ENCODE data around the gene WRAP73.
A peak's percentile ranks its signal among the peaks of the same experiment; 100 is the strongest.

The WRAP73 gene

DNA sequence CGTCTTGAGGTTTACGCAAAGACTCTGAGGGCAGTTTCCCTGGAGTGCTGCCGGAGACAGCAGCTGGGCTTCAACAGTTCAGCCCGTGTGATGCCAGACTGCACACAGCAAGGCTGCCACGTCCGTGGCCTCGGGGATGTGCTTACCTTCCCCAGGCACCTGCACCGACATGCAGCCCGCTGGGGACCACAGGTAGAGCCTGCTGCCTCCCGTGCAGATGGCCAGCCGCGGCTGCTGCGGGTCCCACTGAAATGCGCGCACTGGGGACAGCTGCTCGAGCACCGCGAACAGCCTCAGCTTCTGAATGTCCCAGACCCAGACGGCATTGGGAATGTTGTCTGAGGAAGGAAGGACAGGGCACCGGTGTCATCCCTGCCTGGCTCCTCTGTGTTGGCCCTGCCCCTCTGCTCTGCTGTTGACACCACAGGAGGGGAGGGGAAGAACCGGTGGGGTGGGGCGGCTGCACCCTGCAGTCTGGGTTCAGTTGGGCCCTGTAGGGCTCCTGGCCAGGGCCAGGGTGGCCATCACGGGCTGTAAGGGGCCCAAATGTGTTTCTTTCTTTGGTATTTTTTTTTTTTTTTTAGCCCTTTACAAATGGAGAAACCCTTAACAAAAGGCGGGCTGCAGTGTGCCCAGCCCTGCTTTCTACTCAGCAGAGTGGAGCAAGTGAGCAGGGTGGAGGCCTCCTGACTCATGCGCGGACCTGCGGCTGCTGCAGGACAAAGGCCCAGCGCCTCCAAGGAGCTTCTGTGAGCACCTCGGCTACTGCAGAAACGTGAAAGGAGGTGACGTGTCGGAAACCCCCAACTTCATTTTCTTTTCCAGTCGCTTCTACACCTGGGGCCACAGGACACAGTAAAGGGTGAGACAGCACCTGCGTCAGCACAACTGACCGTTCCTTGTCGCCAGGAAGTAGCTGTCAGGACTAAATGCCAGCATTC lies 18.3 kb downstream of the WRAP73 start:
- no peak overlapping the region for H3K9ac ChIP-seq (ENCODE audit: low read length)
- no peak overlapping the region for H3K4me3 ChIP-seq (ENCODE audit: low read length)
- no peaks in the 10 kb centered on the region for H3K79me2 ChIP-seq (ENCODE audit: low read length)
- H3K4me2 ChIP-seq (ENCODE audit: low read length), result no peak overlapping the region
- peaks cover 25% of the 10 kb centered on the region for H3K36me3 ChIP-seq (replicated peaks; ENCODE audit: low read depth, low read length)
- TF ChIP-seq, protein P1, sequence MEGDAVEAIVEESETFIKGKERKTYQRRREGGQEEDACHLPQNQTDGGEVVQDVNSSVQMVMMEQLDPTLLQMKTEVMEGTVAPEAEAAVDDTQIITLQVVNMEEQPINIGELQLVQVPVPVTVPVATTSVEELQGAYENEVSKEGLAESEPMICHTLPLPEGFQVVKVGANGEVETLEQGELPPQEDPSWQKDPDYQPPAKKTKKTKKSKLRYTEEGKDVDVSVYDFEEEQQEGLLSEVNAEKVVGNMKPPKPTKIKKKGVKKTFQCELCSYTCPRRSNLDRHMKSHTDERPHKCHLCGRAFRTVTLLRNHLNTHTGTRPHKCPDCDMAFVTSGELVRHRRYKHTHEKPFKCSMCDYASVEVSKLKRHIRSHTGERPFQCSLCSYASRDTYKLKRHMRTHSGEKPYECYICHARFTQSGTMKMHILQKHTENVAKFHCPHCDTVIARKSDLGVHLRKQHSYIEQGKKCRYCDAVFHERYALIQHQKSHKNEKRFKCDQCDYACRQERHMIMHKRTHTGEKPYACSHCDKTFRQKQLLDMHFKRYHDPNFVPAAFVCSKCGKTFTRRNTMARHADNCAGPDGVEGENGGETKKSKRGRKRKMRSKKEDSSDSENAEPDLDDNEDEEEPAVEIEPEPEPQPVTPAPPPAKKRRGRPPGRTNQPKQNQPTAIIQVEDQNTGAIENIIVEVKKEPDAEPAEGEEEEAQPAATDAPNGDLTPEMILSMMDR (IDR thresholded peaks at IDR 0.05; ENCODE audit: low read depth, low read length), result no peak
- no peak for TF ChIP-seq EZH2phosphoT487 (IDR thresholded peaks at IDR 0.05; ENCODE audit: low read depth)
- H4K20me1 ChIP-seq (ENCODE audit: insufficient read depth, low read length), result no peaks in the 10 kb centered on the region
- no peaks in the 10 kb centered on the region for H3K9me3 ChIP-seq (ENCODE audit: insufficient read depth, low read length)
- no peaks in the 10 kb centered on the region for H3K27me3 ChIP-seq (ENCODE audit: low read depth, low read length)
- H2AFZ ChIP-seq (ENCODE audit: low read depth, low read length), result no peak overlapping the region
- H3K4me1 ChIP-seq (ENCODE audit: low read length), result peaks cover 4% of the 10 kb centered on the region; the same call in 1 of the 2 replicates
- H3K27ac ChIP-seq (ENCODE audit: low read length), result no peak overlapping the region

DNA sequence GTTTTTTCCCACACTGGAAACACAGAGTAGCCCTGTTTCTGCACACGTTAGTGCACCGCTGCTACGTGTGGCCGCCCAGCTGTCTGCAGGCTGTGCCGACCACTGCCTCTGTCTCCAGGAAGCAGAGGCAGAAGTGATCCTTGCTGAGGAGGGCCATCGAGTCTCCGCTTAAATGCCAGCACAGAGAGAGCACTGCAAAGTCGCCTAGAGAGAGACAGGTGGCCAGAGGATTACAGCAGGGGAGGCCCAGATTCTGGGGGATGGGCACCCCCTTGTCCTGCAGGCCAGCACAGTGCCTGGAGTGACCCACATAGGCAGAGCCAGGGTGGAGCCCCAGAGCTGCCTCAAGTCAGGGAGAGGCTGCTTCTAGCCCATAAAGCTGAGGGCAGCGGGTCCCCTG lies 19.0 kb downstream of the WRAP73 start:
- H4K20me1 ChIP-seq (ENCODE audit: insufficient read depth, low read length), result no peaks in the 10 kb centered on the region
- no peak overlapping the region for H3K4me2 ChIP-seq (ENCODE audit: low read length)

DNA sequence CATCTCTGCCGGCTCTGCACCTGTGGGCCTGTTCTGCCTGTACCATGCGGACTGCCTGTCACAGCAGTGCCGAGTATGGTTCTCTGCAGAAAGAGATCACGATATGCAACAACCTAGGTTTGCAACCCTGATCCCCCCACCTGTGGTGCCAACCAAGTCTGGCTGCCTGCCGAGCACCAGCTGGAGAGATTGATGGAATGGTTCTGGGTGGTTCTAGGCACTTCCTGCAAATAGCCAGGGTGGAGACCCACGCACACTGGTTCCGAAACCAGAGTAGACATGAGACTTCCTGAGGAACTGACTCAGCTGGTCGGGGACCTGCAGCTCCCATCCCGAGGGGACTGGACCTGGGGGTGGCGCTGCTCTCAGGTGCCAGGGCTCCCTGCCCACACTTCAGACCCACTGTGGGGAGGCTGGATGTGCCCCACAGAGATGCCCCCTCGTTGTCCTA lies 19.7 kb downstream of the WRAP73 start:
- Histone ChIP-seq H3K9ac (ENCODE audit: low read length) (no peak overlapping the region), H3K79me2 (ENCODE audit: low read length) (no peaks in the 10 kb centered on the region), H4K20me1 (ENCODE audit: insufficient read depth, low read length) (no peaks in the 10 kb centered on the region), H3K4me1 (ENCODE audit: low read length) (peaks cover 11% of the 10 kb centered on the region), H2AFZ (ENCODE audit: low read depth, low read length) (no peak overlapping the region), H3K4me2 (ENCODE audit: low read length) (no peak overlapping the region), H3K4me3 (ENCODE audit: low read length) (no peak overlapping the region), H3K9me3 (ENCODE audit: insufficient read depth, low read length) (no peaks in the 10 kb centered on the region), H3K36me3 (replicated peaks; ENCODE audit: low read depth, low read length) (peaks cover 24% of the 10 kb centered on the region), H3K27me3 (ENCODE audit: low read depth, low read length) (no peaks in the 10 kb centered on the region), H3K27ac (ENCODE audit: low read length) (no peak overlapping the region)
- TF ChIP-seq, protein P1 (IDR thresholded peaks at IDR 0.05; ENCODE audit: low read depth, low read length), result peak; percentile 23; the same call in 1 of the 2 replicates
- no peak for TF ChIP-seq EZH2phosphoT487 (IDR thresholded peaks at IDR 0.05; ENCODE audit: low read depth)

More for the DNA sequence above, 19.0 kb downstream of the WRAP73 start:
- TF ChIP-seq, protein P1 (IDR thresholded peaks at IDR 0.05; ENCODE audit: low read depth, low read length), result no peak
- no peak for TF ChIP-seq EZH2phosphoT487 (IDR thresholded peaks at IDR 0.05; ENCODE audit: low read depth)
- no peaks in the 10 kb centered on the region for H3K9me3 ChIP-seq (ENCODE audit: insufficient read depth, low read length)
- H3K4me1 ChIP-seq (ENCODE audit: low read length), result peaks cover 6% of the 10 kb centered on the region
- no peak overlapping the region for H2AFZ ChIP-seq (ENCODE audit: low read depth, low read length)
- H3K27me3 ChIP-seq (ENCODE audit: low read depth, low read length), result no peaks in the 10 kb centered on the region
- H3K36me3 ChIP-seq (replicated peaks; ENCODE audit: low read depth, low read length), result peaks cover 25% of the 10 kb centered on the region
- no peak overlapping the region for H3K9ac ChIP-seq (ENCODE audit: low read length)
- H3K79me2 ChIP-seq (ENCODE audit: low read length), result no peaks in the 10 kb centered on the region
- no peak overlapping the region for H3K4me3 ChIP-seq (ENCODE audit: low read length)
- H3K27ac ChIP-seq (ENCODE audit: low read length), result no peak overlapping the region

DNA sequence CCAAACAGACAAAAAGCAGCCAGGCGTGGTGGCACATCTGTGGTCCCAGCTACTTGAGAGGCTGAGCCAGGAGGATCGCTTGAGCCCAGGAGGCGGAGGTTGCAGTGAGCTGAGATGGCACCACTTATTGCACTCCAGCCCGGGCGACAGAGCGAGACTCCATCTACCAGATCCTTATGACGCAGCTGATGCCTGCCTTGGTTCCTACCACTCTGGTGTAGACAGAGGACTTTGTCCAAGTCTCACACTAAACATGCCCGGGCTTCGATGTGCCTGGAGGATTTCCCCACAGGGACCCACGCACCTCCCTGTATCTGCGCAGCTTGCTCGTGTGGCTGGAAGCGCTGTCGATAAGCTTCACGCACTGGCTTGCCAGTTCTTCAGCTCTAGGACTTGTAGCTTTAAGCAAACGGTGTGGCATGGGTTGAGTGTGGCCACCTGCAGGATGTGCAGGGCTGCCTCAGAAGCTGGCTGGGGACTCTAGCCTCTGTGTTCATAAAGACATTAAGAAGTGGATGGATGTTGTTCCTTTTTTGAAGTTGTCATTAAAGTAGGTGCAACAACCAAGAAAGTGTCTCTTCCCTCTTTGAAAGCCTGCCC lies 20.2 kb downstream of the WRAP73 start:
- no peak overlapping the region for H3K9ac ChIP-seq (ENCODE audit: low read length)
- no peak overlapping the region for H3K27ac ChIP-seq (ENCODE audit: low read length)
- H2AFZ ChIP-seq (ENCODE audit: low read depth, low read length), result no peak overlapping the region
- H3K9me3 ChIP-seq (ENCODE audit: insufficient read depth, low read length), result no peaks in the 10 kb centered on the region
- no peaks in the 10 kb centered on the region for H3K27me3 ChIP-seq (ENCODE audit: low read depth, low read length)
- H3K4me3 ChIP-seq (ENCODE audit: low read length), result no peak overlapping the region
- no peaks in the 10 kb centered on the region for H3K79me2 ChIP-seq (ENCODE audit: low read length)
- peaks cover 11% of the 10 kb centered on the region for H3K4me1 ChIP-seq (ENCODE audit: low read length)
- H4K20me1 ChIP-seq (ENCODE audit: insufficient read depth, low read length), result no peaks in the 10 kb centered on the region
- no peak overlapping the region for H3K4me2 ChIP-seq (ENCODE audit: low read length)
- H3K36me3 ChIP-seq (replicated peaks; ENCODE audit: low read depth, low read length), result peaks cover 19% of the 10 kb centered on the region
- TF ChIP-seq, protein P1 (IDR thresholded peaks at IDR 0.05; ENCODE audit: low read depth, low read length), result no peak
- no peak for TF ChIP-seq EZH2phosphoT487 (IDR thresholded peaks at IDR 0.05; ENCODE audit: low read depth)

Measured in OCI-LY3 (cell line).